Activated CD4-positive, alpha-beta T cell treated with anti-CD3 and anti-CD28 coated beads, Interleukin-2, amount 50 U/mL, for 48 hours (primary cell): Measurements from ENCODE around the gene SEC11A.

ENCODE experiments used
- DNase-seq, 2 experiments: peaks; one replicate each; pipeline ENCODE4 v3.0.0-alpha.2; 2020

Gene SEC11A

GRCh38 chr15:84634228-84634837 lies 81.6 kb downstream of the SEC11A start:
- DNase-seq: no peak

- peak; percentile 75 to 79 for DNase-seq
Observed at GRCh38 chr15:84633311-84634227, 82.4 kb downstream of the SEC11A start.

- DNase-seq: peak; percentile 23 to 26
Observed at GRCh38 chr15:84631706-84632272, 84.2 kb downstream of the SEC11A start.

- DNase-seq: no peak
Observed at GRCh38 chr15:84629033-84629432, 86.9 kb downstream of the SEC11A start.

- DNase-seq: no peak
Observed at GRCh38 chr15:84625123-84625522, 90.8 kb downstream of the SEC11A start.

GRCh38 chr15:84624359-84624758 lies 91.6 kb downstream of the SEC11A start:
- no peak for DNase-seq

- DNase-seq: no peak
Observed at GRCh38 chr15:84621358-84621979, 94.5 kb downstream of the SEC11A start.

GRCh38 chr15:84620626-84621025 lies 95.3 kb downstream of the SEC11A start:
- no peak for DNase-seq
